ENCODE measurements around the gene FKBP1A.

Gene FKBP1A

DNA sequence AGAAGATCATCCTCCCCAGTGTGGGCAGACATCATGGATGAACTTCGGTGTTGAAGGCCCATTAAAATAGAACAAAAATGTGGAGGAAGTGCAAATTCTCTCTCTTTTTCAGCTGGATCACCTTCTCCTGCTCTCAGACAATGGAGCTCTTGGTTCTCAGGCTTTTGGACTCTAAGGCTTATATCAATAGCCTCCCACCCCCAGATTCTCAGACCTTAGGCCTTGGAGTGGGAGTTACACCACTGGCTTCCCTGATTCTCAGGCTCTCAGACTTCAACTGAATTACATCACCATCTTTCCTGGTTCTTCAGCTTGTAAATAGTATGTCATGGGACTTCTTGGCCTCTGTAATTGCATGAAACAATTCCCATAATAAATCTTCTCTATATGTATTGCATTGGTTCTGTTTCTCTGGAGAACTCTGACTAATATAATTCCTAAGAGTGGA, 37.2 kb upstream of the FKBP1A start:
- Histone ChIP-seq H3K4me3 (ENCODE audit: low read length in 2 of 2) (no peak overlapping the region), H3K27ac (ENCODE audit: low read length) (no peak overlapping the region), H3K36me3 (ENCODE audit: control insufficient read depth in 2 of 2, insufficient read depth in 2 of 2, low read length in 2 of 2) (peaks cover 0 to 3% of the 10 kb centered on the region in 2 donors), H3K4me1 (ENCODE audit: control insufficient read depth, insufficient read depth, low read length) (no peaks in the 10 kb centered on the region), H3K27me3 (ENCODE audit: control insufficient read depth in 1 of 2, insufficient read depth in 2 of 2, low read length in 2 of 2) (no peaks in the 10 kb centered on the region), H3K9me3 (ENCODE audit: control insufficient read depth in 2 of 2, low read length in 2 of 2) (no peaks in the 10 kb centered on the region), H3K9ac (ENCODE audit: low read length in 2 of 2) (no peak overlapping the region)

DNA sequence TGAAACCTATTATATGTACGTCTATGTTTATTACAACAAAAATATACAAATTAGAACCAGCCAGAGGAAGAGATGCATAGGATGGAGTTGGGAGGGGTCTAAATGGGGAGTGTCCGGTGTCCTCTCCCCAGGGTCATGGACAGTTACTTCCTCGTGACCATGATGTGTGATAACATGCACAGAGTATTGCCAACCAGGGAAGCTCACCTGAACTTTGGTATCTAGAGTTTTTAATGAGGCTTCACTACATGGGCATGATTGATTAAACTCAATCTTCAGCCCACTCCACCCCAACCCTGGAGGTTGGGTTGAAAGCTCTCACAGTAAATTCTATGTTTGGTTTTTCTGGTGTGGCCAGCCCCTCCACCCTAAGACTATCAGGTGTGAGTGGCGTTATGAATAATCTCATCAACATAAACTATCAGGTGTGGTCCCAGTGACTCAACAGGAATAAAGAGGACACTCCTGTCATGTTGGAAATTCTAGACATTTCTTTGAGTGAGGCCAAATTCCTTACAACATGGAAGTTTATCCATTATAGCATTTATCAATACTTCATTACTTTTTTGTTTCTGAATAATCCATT, 36.4 kb upstream of the FKBP1A start:
- Histone ChIP-seq H3K36me3 (ENCODE audit: control insufficient read depth in 2 of 2, insufficient read depth in 2 of 2, low read length in 2 of 2) (peaks cover 0 to under 1% of the 10 kb centered on the region in 2 donors), H3K4me1 (ENCODE audit: control insufficient read depth, insufficient read depth, low read length) (no peaks in the 10 kb centered on the region), H3K27me3 (ENCODE audit: control insufficient read depth in 1 of 2, insufficient read depth in 2 of 2, low read length in 2 of 2) (no peaks in the 10 kb centered on the region), H3K9me3 (ENCODE audit: control insufficient read depth in 2 of 2, low read length in 2 of 2) (no peaks in the 10 kb centered on the region), H3K9ac (ENCODE audit: low read length in 2 of 2) (no peak overlapping the region), H3K4me3 (ENCODE audit: low read length in 2 of 2) (no peak overlapping the region), H3K27ac (ENCODE audit: low read length) (no peak overlapping the region)

DNA sequence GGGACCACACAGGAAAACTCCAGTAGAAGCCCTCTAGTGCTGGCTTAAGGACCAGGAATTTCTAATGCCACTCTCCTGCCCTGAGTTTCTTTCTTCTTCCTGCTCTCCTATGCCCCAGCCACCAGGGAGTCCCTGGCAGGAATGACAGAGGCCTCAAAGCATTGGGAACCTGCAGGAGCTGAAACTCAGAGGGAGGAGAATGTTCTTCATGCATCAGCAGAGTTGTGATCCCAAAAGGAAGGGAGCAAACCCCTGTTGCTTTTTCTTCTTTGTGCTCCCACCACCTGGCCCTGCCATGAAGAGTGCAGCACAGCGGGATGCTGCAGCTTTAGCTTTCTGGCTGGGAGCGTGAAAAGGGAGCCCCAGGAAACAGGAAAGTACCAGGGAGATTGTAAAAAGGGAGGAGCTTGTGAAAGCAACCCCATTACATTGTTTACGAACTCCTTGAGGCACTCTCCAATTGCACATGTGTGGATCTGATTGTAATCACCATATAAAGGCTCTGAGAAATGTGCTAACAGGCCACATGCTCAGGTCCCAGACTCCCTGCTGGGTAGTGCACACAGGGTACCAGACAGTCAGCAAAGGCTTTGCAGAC, 34.7 kb upstream of the FKBP1A start:
- Histone ChIP-seq H3K4me3 (ENCODE audit: low read length in 2 of 2) (no peak overlapping the region), H3K9ac (ENCODE audit: low read length in 2 of 2) (no peak overlapping the region), H3K27me3 (ENCODE audit: control insufficient read depth in 1 of 2, insufficient read depth in 2 of 2, low read length in 2 of 2) (peaks cover 0 to 7% of the 10 kb centered on the region in 2 donors), H3K9me3 (ENCODE audit: control insufficient read depth in 2 of 2, low read length in 2 of 2) (no peaks in the 10 kb centered on the region), H3K36me3 (ENCODE audit: control insufficient read depth in 2 of 2, insufficient read depth in 2 of 2, low read length in 2 of 2) (no peaks in the 10 kb centered on the region), H3K27ac (ENCODE audit: low read length) (no peak overlapping the region), H3K4me1 (ENCODE audit: control insufficient read depth, insufficient read depth, low read length) (no peaks in the 10 kb centered on the region)

DNA sequence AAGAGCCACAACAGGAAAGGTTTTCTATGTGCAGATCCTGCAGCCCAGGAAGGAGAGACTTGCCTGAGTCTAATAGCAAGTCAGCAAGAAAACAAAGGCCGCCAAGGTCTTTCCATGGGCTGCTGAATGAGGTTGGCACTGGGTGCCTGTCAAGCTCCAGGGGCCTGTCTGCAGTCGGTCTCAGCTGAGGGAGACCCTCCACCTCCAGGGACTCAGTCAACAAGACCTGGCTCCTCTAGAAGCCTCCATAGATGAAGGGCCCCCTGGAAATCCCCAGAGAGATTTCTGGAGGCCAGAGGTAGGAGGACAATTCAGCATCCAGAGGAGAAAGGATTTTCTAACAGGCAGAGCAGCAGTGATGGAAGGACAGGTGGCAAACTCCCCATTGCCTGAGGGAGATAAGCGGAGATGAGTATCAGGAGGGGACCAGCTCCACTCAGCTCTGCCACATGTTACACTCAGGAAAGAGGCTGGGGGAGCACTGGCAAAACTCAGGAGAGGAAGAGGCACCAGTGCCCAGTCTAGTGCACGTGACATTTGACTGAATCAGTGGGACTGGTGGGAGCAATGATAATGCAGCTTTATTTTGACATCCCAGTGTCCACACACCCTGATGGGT, 33.5 kb upstream of the FKBP1A start:
- Histone ChIP-seq H3K9me3 (ENCODE audit: control insufficient read depth in 2 of 2, low read length in 2 of 2) (no peaks in the 10 kb centered on the region), H3K36me3 (ENCODE audit: control insufficient read depth in 2 of 2, insufficient read depth in 2 of 2, low read length in 2 of 2) (no peaks in the 10 kb centered on the region)

DNA sequence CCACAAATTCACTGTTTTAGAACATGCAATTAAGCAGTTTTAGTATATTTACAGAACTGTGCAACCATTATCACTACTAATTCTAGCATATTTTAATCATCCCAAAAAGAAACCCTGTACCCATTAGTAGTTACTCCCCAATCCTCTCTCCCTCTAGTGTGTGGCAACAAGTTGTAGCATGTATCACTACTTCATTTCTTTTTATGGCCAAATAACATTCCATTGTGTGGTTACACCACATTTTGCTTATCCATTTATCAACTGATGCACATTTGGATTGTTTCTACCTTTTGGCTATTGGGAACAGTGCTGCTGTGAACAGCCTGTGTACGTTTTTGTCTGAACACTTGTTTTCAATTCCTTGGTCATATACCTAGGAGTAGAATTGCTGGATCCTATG, 31.5 kb upstream of the FKBP1A start:
- H3K36me3 ChIP-seq (ENCODE audit: control insufficient read depth in 2 of 2, insufficient read depth in 2 of 2, low read length in 2 of 2), result no peaks in the 10 kb centered on the region
- no peak overlapping the region for H3K4me3 ChIP-seq (ENCODE audit: low read length in 2 of 2)
- H3K27ac ChIP-seq (ENCODE audit: low read length), result no peak overlapping the region
- H3K27me3 ChIP-seq (ENCODE audit: control insufficient read depth in 1 of 2, insufficient read depth in 2 of 2, low read length in 2 of 2), result peaks cover 0 to 16% of the 10 kb centered on the region in 2 donors
- no peak overlapping the region for H3K9ac ChIP-seq (ENCODE audit: low read length in 2 of 2)
- H3K9me3 ChIP-seq (ENCODE audit: control insufficient read depth in 2 of 2, low read length in 2 of 2), result peaks cover 3 to 6% of the 10 kb centered on the region in 2 donors
- H3K4me1 ChIP-seq (ENCODE audit: control insufficient read depth, insufficient read depth, low read length), result no peaks in the 10 kb centered on the region

More for the DNA sequence above, 33.5 kb upstream of the FKBP1A start:
- Histone ChIP-seq H3K27me3 (ENCODE audit: control insufficient read depth in 1 of 2, insufficient read depth in 2 of 2, low read length in 2 of 2) (peaks cover 0 to 13% of the 10 kb centered on the region in 2 donors), H3K4me1 (ENCODE audit: control insufficient read depth, insufficient read depth, low read length) (no peaks in the 10 kb centered on the region), H3K27ac (ENCODE audit: low read length) (no peak overlapping the region), H3K9ac (ENCODE audit: low read length in 2 of 2) (no peak overlapping the region), H3K4me3 (ENCODE audit: low read length in 2 of 2) (no peak overlapping the region)

DNA sequence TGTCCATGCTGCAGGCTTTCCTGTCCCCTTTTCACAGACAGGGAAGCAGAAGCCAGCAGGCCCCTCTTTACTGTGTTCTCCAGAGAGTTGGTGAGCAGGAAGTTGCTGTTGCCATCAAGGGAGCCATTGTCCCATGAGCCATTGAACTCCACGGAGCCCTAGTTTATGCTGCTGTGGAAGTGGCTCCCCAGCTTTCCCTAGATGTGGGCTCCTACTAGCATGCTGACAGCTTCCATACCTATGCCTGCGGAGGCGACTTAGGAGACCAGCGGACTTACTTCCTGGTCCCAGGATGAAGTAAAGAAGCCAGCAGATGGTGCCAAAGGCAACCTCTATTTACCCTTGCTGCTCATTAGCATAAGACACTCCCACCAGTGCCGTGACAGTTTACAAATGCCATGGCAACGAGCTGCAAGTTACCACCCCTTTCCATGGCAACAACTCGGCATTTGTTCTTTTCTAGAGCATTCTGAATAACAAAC, 30.8 kb upstream of the FKBP1A start:
- H3K27me3 ChIP-seq (ENCODE audit: control insufficient read depth in 1 of 2, insufficient read depth in 2 of 2, low read length in 2 of 2), result peaks cover 0 to 16% of the 10 kb centered on the region in 2 donors
- no peaks in the 10 kb centered on the region for H3K4me1 ChIP-seq (ENCODE audit: control insufficient read depth, insufficient read depth, low read length)
- H3K36me3 ChIP-seq (ENCODE audit: control insufficient read depth in 2 of 2, insufficient read depth in 2 of 2, low read length in 2 of 2), result no peaks in the 10 kb centered on the region
- no peak overlapping the region for H3K4me3 ChIP-seq (ENCODE audit: low read length in 2 of 2)
- no peak overlapping the region for H3K9ac ChIP-seq (ENCODE audit: low read length in 2 of 2)
- H3K9me3 ChIP-seq (ENCODE audit: control insufficient read depth in 2 of 2, low read length in 2 of 2), result peaks cover 3 to 6% of the 10 kb centered on the region in 2 donors
- no peak overlapping the region for H3K27ac ChIP-seq (ENCODE audit: low read length)

DNA sequence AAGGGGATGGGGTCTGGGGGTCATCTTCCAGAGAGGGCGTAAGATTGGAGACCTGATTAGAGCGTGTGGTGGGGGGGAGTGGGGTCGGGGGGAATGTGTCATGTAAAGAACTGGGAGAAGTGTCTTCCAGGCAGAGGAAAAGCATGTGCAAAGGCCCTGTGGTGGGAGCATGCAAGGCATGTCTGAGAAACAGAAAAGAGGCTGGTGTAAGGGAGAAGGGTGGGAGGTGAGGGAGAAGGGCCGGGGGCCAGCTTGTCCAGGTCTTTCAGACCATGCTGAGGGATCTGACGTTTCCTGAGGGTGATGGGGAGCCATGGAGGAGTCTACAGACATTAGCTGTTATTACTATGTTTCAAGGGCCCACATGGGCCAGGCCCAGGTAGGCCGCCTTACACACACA, 30.4 kb upstream of the FKBP1A start:
- Histone ChIP-seq H3K27ac (ENCODE audit: low read length) (no peak overlapping the region), H3K9ac (ENCODE audit: low read length in 2 of 2) (no peak overlapping the region), H3K4me3 (ENCODE audit: low read length in 2 of 2) (no peak overlapping the region), H3K9me3 (ENCODE audit: control insufficient read depth in 2 of 2, low read length in 2 of 2) (peaks cover 3 to 6% of the 10 kb centered on the region in 2 donors), H3K27me3 (ENCODE audit: control insufficient read depth in 1 of 2, insufficient read depth in 2 of 2, low read length in 2 of 2) (peaks cover 0 to 19% of the 10 kb centered on the region in 2 donors), H3K4me1 (ENCODE audit: control insufficient read depth, insufficient read depth, low read length) (no peaks in the 10 kb centered on the region), H3K36me3 (ENCODE audit: control insufficient read depth in 2 of 2, insufficient read depth in 2 of 2, low read length in 2 of 2) (no peaks in the 10 kb centered on the region)

DNA sequence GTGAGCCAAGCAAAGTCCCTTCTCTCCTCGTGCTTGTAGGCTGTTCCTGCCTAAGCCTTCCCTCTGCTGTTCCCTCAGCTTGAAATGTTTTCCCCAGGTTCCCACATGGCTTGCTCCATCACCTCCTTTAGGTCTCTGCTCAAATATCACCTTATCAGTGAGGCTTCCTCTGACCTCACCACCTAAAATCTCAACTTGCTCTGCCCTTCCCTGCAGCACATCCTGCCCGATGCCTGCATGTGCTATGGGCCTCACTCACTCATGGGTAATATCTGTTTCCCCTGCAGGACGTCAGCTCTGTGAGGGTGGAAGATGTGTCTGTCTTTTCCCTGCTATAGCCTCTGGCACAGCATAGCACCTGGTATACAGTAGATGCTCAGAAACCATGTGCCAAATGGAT, 29.9 kb upstream of the FKBP1A start:
- Histone ChIP-seq H3K9me3 (ENCODE audit: control insufficient read depth in 2 of 2, low read length in 2 of 2) (peaks cover 3 to 6% of the 10 kb centered on the region in 2 donors), H3K4me1 (ENCODE audit: control insufficient read depth, insufficient read depth, low read length) (no peaks in the 10 kb centered on the region), H3K4me3 (ENCODE audit: low read length in 2 of 2) (no peak overlapping the region), H3K9ac (ENCODE audit: low read length in 2 of 2) (no peak overlapping the region), H3K27me3 (ENCODE audit: control insufficient read depth in 1 of 2, insufficient read depth in 2 of 2, low read length in 2 of 2) (peaks cover 0 to 19% of the 10 kb centered on the region in 2 donors), H3K27ac (ENCODE audit: low read length) (no peak overlapping the region), H3K36me3 (ENCODE audit: control insufficient read depth in 2 of 2, insufficient read depth in 2 of 2, low read length in 2 of 2) (no peaks in the 10 kb centered on the region)

DNA sequence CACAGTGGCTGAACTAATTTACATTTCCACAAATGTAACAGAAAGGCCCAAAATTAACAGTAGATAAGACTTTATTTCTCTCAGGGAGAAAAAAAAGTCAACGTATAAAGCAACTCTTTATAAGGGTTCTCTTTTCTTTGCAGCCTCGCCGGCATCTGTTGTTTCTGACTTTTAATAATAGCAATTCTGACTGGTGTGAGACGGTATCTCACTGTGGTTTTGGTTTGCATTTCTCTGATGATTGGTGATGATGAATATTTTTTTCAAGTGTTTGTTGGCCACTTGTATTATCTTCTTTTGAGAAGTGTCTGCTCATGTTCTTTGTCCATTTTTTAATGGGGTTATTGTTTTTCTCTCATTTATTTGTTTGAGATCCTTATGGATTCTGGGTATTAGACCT, 27.2 kb upstream of the FKBP1A start:
- H3K36me3 ChIP-seq (ENCODE audit: control insufficient read depth in 2 of 2, insufficient read depth in 2 of 2, low read length in 2 of 2), result no peaks in the 10 kb centered on the region
- H3K27ac ChIP-seq (ENCODE audit: low read length), result no peak overlapping the region
- no peak overlapping the region for H3K4me3 ChIP-seq (ENCODE audit: low read length in 2 of 2)
- no peaks in the 10 kb centered on the region for H3K4me1 ChIP-seq (ENCODE audit: control insufficient read depth, insufficient read depth, low read length)
- H3K9ac ChIP-seq (ENCODE audit: low read length in 2 of 2), result no peak overlapping the region
- H3K9me3 ChIP-seq (ENCODE audit: control insufficient read depth in 2 of 2, low read length in 2 of 2), result peaks cover 3 to 6% of the 10 kb centered on the region in 2 donors
- peaks cover 0 to 20% of the 10 kb centered on the region in 2 donors for H3K27me3 ChIP-seq (ENCODE audit: control insufficient read depth in 1 of 2, insufficient read depth in 2 of 2, low read length in 2 of 2)

DNA sequence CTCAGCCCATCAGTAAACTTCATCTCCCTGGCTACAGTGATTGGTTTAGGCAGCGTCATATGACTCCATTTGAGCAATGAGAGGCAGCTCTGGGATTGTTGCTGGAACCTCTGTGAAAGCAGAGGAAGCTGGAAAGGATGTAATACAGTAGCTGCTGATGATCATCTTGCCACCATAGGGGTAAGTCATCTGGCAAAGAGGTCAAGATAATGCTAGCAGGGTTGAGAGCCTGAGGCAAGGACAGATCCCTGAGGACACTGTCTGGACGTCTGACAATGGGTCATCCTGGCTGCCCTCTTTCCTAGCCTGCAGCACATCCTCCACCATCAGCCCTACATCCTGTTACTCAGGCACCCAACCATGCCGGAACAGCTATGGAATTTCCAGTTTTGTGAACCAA, 25.5 kb upstream of the FKBP1A start:
- H3K4me3 ChIP-seq (ENCODE audit: low read length in 2 of 2), result no peak overlapping the region
- H3K4me1 ChIP-seq (ENCODE audit: control insufficient read depth, insufficient read depth, low read length), result no peaks in the 10 kb centered on the region
- peaks cover 0 to 17% of the 10 kb centered on the region in 2 donors for H3K27me3 ChIP-seq (ENCODE audit: control insufficient read depth in 1 of 2, insufficient read depth in 2 of 2, low read length in 2 of 2)
- H3K9me3 ChIP-seq (ENCODE audit: control insufficient read depth in 2 of 2, low read length in 2 of 2), result peaks cover 3 to 6% of the 10 kb centered on the region in 2 donors
- H3K27ac ChIP-seq (ENCODE audit: low read length), result no peak overlapping the region
- no peak overlapping the region for H3K9ac ChIP-seq (ENCODE audit: low read length in 2 of 2)
- no peaks in the 10 kb centered on the region for H3K36me3 ChIP-seq (ENCODE audit: control insufficient read depth in 2 of 2, insufficient read depth in 2 of 2, low read length in 2 of 2)

DNA sequence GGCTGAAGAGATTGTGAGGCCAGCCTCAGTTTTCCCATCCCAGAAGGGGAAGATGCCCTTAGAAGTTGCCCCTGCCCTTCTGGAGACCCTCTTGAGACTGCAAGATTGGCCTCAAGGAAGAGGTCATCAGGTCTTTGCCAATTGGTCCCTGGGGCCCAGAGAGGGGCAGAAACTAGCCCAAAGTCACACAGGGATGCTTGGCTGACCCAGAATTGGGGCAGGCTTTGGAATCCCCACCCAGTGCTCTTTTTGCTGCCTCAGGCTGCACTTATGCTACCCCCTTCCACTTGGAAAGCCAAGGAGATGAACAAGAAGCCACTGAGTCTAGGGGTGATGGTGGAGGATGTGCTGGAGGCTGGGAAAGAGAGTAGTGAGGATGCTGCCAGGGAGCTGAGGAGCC, 24.9 kb upstream of the FKBP1A start:
- Histone ChIP-seq H3K27me3 (ENCODE audit: control insufficient read depth in 1 of 2, insufficient read depth in 2 of 2, low read length in 2 of 2) (peaks cover 0 to 16% of the 10 kb centered on the region in 2 donors), H3K4me3 (ENCODE audit: low read length in 2 of 2) (no peak overlapping the region), H3K9ac (ENCODE audit: low read length in 2 of 2) (no peak overlapping the region), H3K4me1 (ENCODE audit: control insufficient read depth, insufficient read depth, low read length) (no peaks in the 10 kb centered on the region), H3K9me3 (ENCODE audit: control insufficient read depth in 2 of 2, low read length in 2 of 2) (peaks cover 3 to 6% of the 10 kb centered on the region in 2 donors), H3K27ac (ENCODE audit: low read length) (no peak overlapping the region), H3K36me3 (ENCODE audit: control insufficient read depth in 2 of 2, insufficient read depth in 2 of 2, low read length in 2 of 2) (no peaks in the 10 kb centered on the region)
